Measurements from ENCODE around the gene SIPA1L3. TPM values are rescaled to one million over a fixed set of nuclear protein-coding genes. Genes with fewer than 3 reads are reported as not detected.
A peak's percentile ranks its signal among the peaks of the same experiment; 100 is the strongest.

SIPA1L3 gene
- total and polyA plus RNA-seq, 9 of the 15 experiments (the other 6 are each of a cell fraction or from before 2014, with no cell fraction given): 0.01 to 6.1 (median 2.5) TPM

- Histone ChIP-seq H3K9me3 (replicated peaks; ENCODE audit: control insufficient read depth, insufficient read depth, low read depth, low read length) (no peaks in the 10 kb centered on the region), H3K4me2 (ENCODE audit: insufficient read depth, low read length) (no peak overlapping the region), H3K4me1 (replicated peaks in 1 of 2; ENCODE audit: control insufficient read depth in 2 of 2, insufficient read depth in 2 of 2, low read length in 2 of 2) (no peaks in the 10 kb centered on the region), H3K79me2 (ENCODE audit: control insufficient read depth, insufficient read depth, low read length) (no peaks in the 10 kb centered on the region), H3K4me3 (no peak overlapping the region), H3K9me1 (ENCODE audit: control insufficient read depth, insufficient read depth, low read length) (no peaks in the 10 kb centered on the region), H4K20me1 (replicated peaks; ENCODE audit: control insufficient read depth, insufficient read depth, low read length) (no peaks in the 10 kb centered on the region), H3K9ac (ENCODE audit: insufficient read depth in 1 of 2, low read depth in 2 of 2, low read length in 2 of 2) (no peak overlapping the region; a peak in 1 of 4 replicates), H2AFZ (ENCODE audit: low read depth, low read length) (no peak overlapping the region), H3K27ac (ENCODE audit: extremely low read depth, low read depth, low read length) (no peak overlapping the region), H3K27me3 (ENCODE audit: control insufficient read depth in 2 of 2, insufficient read depth in 2 of 2, low read length in 2 of 2) (no peaks in the 10 kb centered on the region), H3K36me3 (ENCODE audit: control insufficient read depth, insufficient read depth, low read length) (no peaks in the 10 kb centered on the region)
- no peak for DNase-seq (ENCODE audit: extremely low read depth in 1 of 4, low spot score in 3 of 4)
- CTCF ChIA-PET (ENCODE audit: low intra/inter-chr PET ratio): no interaction called here
- intact Hi-C loops (cut with micrococcal nuclease) (no loop called here), in situ Hi-C loops (cut with MboI) (loop anchor here (25.0 kb wide), 1 partner anchor 422 kb away; the partner anchor contains the start of gene CATSPERG)
- POLR2A ChIA-PET: interaction anchor here (0.9 kb wide), 1 partner anchor 17 kb away, joined by 3 read pairs; no protein-coding TSS in a partner anchor
- WGBS (ENCODE audit: insufficient coverage, low coverage, missing lambda C conversion rate): 23% methylated on average over 2 of the region's 2 CpGs
- TF ChIP-seq WHSC1 (IDR thresholded peaks at IDR 0.05; ENCODE audit: low read length) (no peak), SPI1 (IDR thresholded peaks at IDR 0.05; ENCODE audit: borderline replicate concordance, low read depth, low read length) (peak; percentile 94), HDAC6 (IDR thresholded peaks at IDR 0.05; ENCODE audit: low read depth, low read length) (no peak), PURB (CRISPR knock-in tag; IDR thresholded peaks at IDR 0.05; ENCODE audit: low read depth) (no peak), MTA1 (IDR thresholded peaks at IDR 0.05; ENCODE audit: borderline replicate concordance) (no peak)
- TF ChIP-seq, protein P1, sequence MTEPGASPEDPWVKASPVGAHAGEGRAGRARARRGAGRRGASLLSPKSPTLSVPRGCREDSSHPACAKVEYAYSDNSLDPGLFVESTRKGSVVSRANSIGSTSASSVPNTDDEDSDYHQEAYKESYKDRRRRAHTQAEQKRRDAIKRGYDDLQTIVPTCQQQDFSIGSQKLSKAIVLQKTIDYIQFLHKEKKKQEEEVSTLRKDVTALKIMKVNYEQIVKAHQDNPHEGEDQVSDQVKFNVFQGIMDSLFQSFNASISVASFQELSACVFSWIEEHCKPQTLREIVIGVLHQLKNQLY (CRISPR knock-in tag; conservative IDR thresholded peaks at IDR 0.05): no peak
- BruUV-seq (replicated peaks): no TSS peak
- FAIRE-seq: no peak
- ATAC-seq: no peak
Observed at GRCh38 chr19:37914908-37915307, 7.9 kb downstream of the SIPA1L3 start.

Measured in K562 (cell line).